Right renal pelvis (tissue), 4 donors: ENCODE results near the gene FAAP20. TPM values are rescaled to one million over a fixed set of nuclear protein-coding genes. Genes with fewer than 3 reads are reported as not detected.

Source experiments
- DNase-seq, 4 donors: peaks; one replicate each; pipeline ENCODE4 v3.0.0-alpha.2; 2013; ENCODE audit warnings: low read depth in 4 of 4, low spot score in 3 of 4, missing footprints in 1 of 4
- polyA plus RNA-seq, 4 donors: library from polyadenylated mRNA; unstranded; fragments of 120-200 nt; gene quantifications; one replicate each; pipeline ENCODE4 v1.2.1, GENCODE V29; 2013; ENCODE audit not compliant: insufficient read length in 4 of 4

The FAAP20 gene
- polyA plus RNA-seq, 4 donors: 31.9 to 68.8 (median 36.5) TPM

GRCh38 chr1:2141025-2141424 is 53.5 kb downstream of the FAAP20 start:
- DNase-seq: no peak

Other genes starting within 250 kb of the FAAP20 start
- gene CFAP74, start 191.0 kb downstream of the FAAP20 start, polyA plus RNA-seq: under 1 TPM; 0.29 to 0.69 (median 0.43) TPM
- 1 to 10 TPM; 1.3 to 3.1 (median 1.7) TPM for gene GABRD, start 175.4 kb downstream of the FAAP20 start, polyA plus RNA-seq
- 10 to 100 TPM; 32.8 to 37.0 (median 34.0) TPM for gene PRKCZ, start 144.4 kb downstream of the FAAP20 start, polyA plus RNA-seq
- 10 to 100 TPM; 52.8 to 64.9 (median 57.0) TPM for gene SKI, start 33.5 kb upstream of the FAAP20 start, polyA plus RNA-seq
- gene MORN1, start 196.8 kb upstream of the FAAP20 start, polyA plus RNA-seq: 10 to 100 TPM; 10.0 to 15.6 (median 11.5) TPM
- 100 to 1,000 TPM; 122 to 126 (median 125) TPM for gene RER1, start 197.1 kb upstream of the FAAP20 start, polyA plus RNA-seq
- 10 to 100 TPM; 21.0 to 29.9 (median 23.3) TPM for gene PEX10, start 217.8 kb upstream of the FAAP20 start, polyA plus RNA-seq